Activated CD4-positive, alpha-beta T cell treated with anti-CD3 and anti-CD28 coated beads, Interleukin-2, amount 50 U/mL, for 1 hour (primary cell): ENCODE results near the gene PTPRG.

Experiments
- DNase-seq: peaks from one replicate; pipeline ENCODE4 v3.0.0-alpha.2; 2020

PTPRG gene

GRCh38 chr3:62142331-62143085, 581.1 kb downstream of the PTPRG start:
- no peak for DNase-seq

GRCh38 chr3:62143843-62144450, 582.6 kb downstream of the PTPRG start:
- DNase-seq = no peak

GRCh38 chr3:62144482-62144881, 583.1 kb downstream of the PTPRG start:
- DNase-seq = no peak

GRCh38 chr3:62145086-62145757, 583.9 kb downstream of the PTPRG start:
- no peak for DNase-seq

- no peak for DNase-seq
Measured at GRCh38 chr3:62149539-62149938, 588.2 kb downstream of the PTPRG start.

- DNase-seq = no peak
Measured at GRCh38 chr3:62149962-62150361, 588.6 kb downstream of the PTPRG start.

- no peak for DNase-seq
Measured at GRCh38 chr3:62151591-62151990, 590.2 kb downstream of the PTPRG start.

GRCh38 chr3:62153231-62153630, 591.9 kb downstream of the PTPRG start:
- no peak for DNase-seq

GRCh38 chr3:62154457-62155148, 593.2 kb downstream of the PTPRG start:
- no peak for DNase-seq

GRCh38 chr3:62159056-62159708, 597.8 kb downstream of the PTPRG start:
- DNase-seq = no peak

GRCh38 chr3:62159709-62160092, 598.3 kb downstream of the PTPRG start:
- DNase-seq = no peak

GRCh38 chr3:62161371-62161770, 600.0 kb downstream of the PTPRG start:
- DNase-seq = no peak

- no peak for DNase-seq
Measured at GRCh38 chr3:62164196-62164595, 602.8 kb downstream of the PTPRG start.

- DNase-seq = no peak
Measured at GRCh38 chr3:62164746-62165145, 603.4 kb downstream of the PTPRG start.

- no peak for DNase-seq
Measured at GRCh38 chr3:62167566-62168262, 606.3 kb downstream of the PTPRG start.

- DNase-seq = no peak
Measured at GRCh38 chr3:62168356-62168755, 607.0 kb downstream of the PTPRG start.

- DNase-seq = no peak
Measured at GRCh38 chr3:62169906-62170660, 608.7 kb downstream of the PTPRG start.

- no peak for DNase-seq
Measured at GRCh38 chr3:62171789-62172188, 610.4 kb downstream of the PTPRG start.

- no peak for DNase-seq
Measured at GRCh38 chr3:62172199-62172598, 610.8 kb downstream of the PTPRG start.

GRCh38 chr3:62173939-62174515, 612.7 kb downstream of the PTPRG start:
- DNase-seq = no peak

- DNase-seq = no peak
Measured at GRCh38 chr3:62175161-62175560, 613.8 kb downstream of the PTPRG start.
